NT2/D1 (cell line): ENCODE results near the gene RTP5.

Experiments
- YY1 ChIP-seq: IDR thresholded peaks from 2 replicates; pipeline ENCODE4 v1.6.1; 2011; ENCODE audit not compliant: insufficient read length, insufficient read depth
- ZNF274 ChIP-seq: IDR thresholded peaks from 2 replicates; pipeline ENCODE4 v1.6.1; 2011; ENCODE audit warnings: mild to moderate bottlenecking, low read depth, low read length

DNA sequence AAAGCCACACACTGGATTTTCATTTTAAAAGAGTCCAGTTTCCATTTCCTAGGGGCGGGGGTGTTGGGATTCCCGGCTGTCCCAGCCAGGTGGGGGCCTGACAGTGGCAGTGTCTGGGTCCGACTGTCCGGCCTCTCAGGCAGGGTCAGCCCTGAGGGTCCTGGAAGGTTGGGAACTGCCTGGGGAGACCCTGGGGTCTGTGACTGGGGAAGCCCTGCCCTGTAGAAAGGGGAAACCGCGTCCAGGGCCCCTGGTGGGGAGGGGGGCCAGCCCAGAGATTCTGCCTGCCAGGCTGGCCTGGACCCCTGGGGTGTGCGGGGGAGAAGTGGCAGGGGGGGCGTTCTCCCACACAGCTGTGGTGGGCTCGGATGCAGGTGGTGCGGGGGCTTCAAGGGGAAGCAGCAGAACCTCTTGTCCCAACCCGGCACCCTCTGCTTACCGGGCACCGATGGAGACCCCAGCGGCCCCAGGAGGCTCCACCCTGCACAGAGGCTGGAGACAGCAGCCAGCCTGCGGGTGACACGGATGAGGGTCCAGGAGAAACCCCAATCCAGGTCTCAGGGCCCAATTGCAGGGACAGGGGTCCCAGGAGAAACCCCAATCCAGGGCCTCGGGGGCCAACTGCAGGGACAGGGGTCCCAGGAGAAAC lies 4.9 kb downstream of the RTP5 start:
- no peak for TF ChIP-seq YY1
- TF ChIP-seq ZNF274, result no peak
